ENCODE measurements around the gene CDRT4.

Gene CDRT4

GRCh38 chr17:15422392-15422965, 44.9 kb downstream of the CDRT4 start:
- DNase-seq, result no peak

- no peak for DNase-seq
These were observed 48.6 kb downstream of the CDRT4 start for GRCh38 chr17:15418781-15419180.

- no peak for DNase-seq
These were observed 52.7 kb downstream of the CDRT4 start for GRCh38 chr17:15414532-15415306.

GRCh38 chr17:15413101-15413771, 54.2 kb downstream of the CDRT4 start:
- DNase-seq, result no peak

- no peak for DNase-seq
These were observed 54.8 kb downstream of the CDRT4 start for GRCh38 chr17:15412606-15413005.

- no peak for DNase-seq
These were observed 55.8 kb downstream of the CDRT4 start for GRCh38 chr17:15411384-15412198.

- DNase-seq, result no peak
These were observed 57.6 kb downstream of the CDRT4 start for GRCh38 chr17:15409721-15410250.

GRCh38 chr17:15408803-15409202, 58.6 kb downstream of the CDRT4 start:
- no peak for DNase-seq

GRCh38 chr17:15406081-15406480, 61.3 kb downstream of the CDRT4 start:
- no peak for DNase-seq

- DNase-seq, result no peak
These were observed 62.4 kb downstream of the CDRT4 start for GRCh38 chr17:15405058-15405415.

GRCh38 chr17:15404106-15405057, 63.0 kb downstream of the CDRT4 start:
- no peak for DNase-seq

GRCh38 chr17:15403276-15403939, 64.0 kb downstream of the CDRT4 start:
- DNase-seq, result no peak

- no peak for DNase-seq
These were observed 68.0 kb downstream of the CDRT4 start for GRCh38 chr17:15399443-15399842.

GRCh38 chr17:15398736-15399331, 68.6 kb downstream of the CDRT4 start:
- DNase-seq, result no peak

- DNase-seq, result no peak
These were observed 69.1 kb downstream of the CDRT4 start for GRCh38 chr17:15398291-15398690.

- no peak for DNase-seq
These were observed 69.8 kb downstream of the CDRT4 start for GRCh38 chr17:15397620-15398019.

GRCh38 chr17:15395091-15395490, 72.3 kb downstream of the CDRT4 start:
- DNase-seq, result no peak

GRCh38 chr17:15393414-15393813, 74.0 kb downstream of the CDRT4 start:
- DNase-seq, result no peak

GRCh38 chr17:15392326-15392741, 75.1 kb downstream of the CDRT4 start:
- no peak for DNase-seq

- no peak for DNase-seq
These were observed 78.9 kb downstream of the CDRT4 start for GRCh38 chr17:15388356-15389041.

All from activated CD4-positive, alpha-beta T cell treated with anti-CD3 and anti-CD28 coated beads for 4 hours (primary cell).